Neural cell (in vitro differentiated cells): ENCODE data around the gene EXOC4. TPM values are rescaled to one million over a fixed set of nuclear protein-coding genes. Genes with fewer than 3 reads are reported as not detected.

Source experiments
- H2AFZ ChIP-seq: fragments of 200-600, 300-800 bp; sonication (generic), shearing (Covaris generic); 2 replicates; pipeline ENCODE4 v1.6.0; 2014; ENCODE audit warnings: low read depth, mild to moderate bottlenecking, antibody characterized with exemption, low read length, moderate library complexity
- H3F3A ChIP-seq: fragments of 200-600 bp; shearing (Covaris generic); 2 replicates; pipeline ENCODE4 v1.6.1; 2016; ENCODE audit warnings: mild to moderate bottlenecking, moderate library complexity, mixed read lengths, antibody characterized with exemption, low read length; ENCODE audit not compliant: insufficient read depth, poor library complexity, severe bottlenecking
- H3K27ac ChIP-seq: fragments of 200-600, 300-800 bp; sonication (generic), shearing (Covaris generic); 2 replicates; pipeline ENCODE4 v1.5.1; 2014; ENCODE audit warnings: mild to moderate bottlenecking, low read length, moderate library complexity
- H3K27me3 ChIP-seq: fragments of 300-800, 200-600 bp; sonication (generic), shearing (Covaris generic); 2 replicates; pipeline ENCODE4 v1.6.0; 2014; ENCODE audit warnings: mild to moderate bottlenecking, low read depth, low read length, moderate library complexity; ENCODE audit not compliant: insufficient read depth
- H3K36me3 ChIP-seq: fragments of 300-800, 200-600 bp; sonication (generic), shearing (Covaris generic); 2 replicates; pipeline ENCODE4 v1.5.1; 2014; ENCODE audit warnings: mild to moderate bottlenecking, antibody characterized with exemption, low read length, moderate library complexity; ENCODE audit not compliant: insufficient read depth
- H3K4me2 ChIP-seq: fragments of 300-800, 200-600 bp; sonication (generic), shearing (Covaris generic); 2 replicates; pipeline ENCODE4 v1.6.0; 2014; ENCODE audit warnings: mild to moderate bottlenecking, low read length
- H3K4me3 ChIP-seq: fragments of 300-800, 200-600 bp; sonication (generic), shearing (Covaris generic); 2 replicates; pipeline ENCODE4 v1.5.1; 2014; ENCODE audit warnings: mild to moderate bottlenecking, low read length, moderate library complexity
- H3K79me2 ChIP-seq: fragments of 200-600 bp; shearing (Covaris generic); replicated peaks from 2 replicates; pipeline ENCODE4 v1.6.0; 2014; ENCODE audit warnings: mild to moderate bottlenecking, low read length, moderate library complexity; ENCODE audit not compliant: insufficient read depth
- H3K9ac ChIP-seq: fragments of 300-800, 200-600 bp; sonication (generic), shearing (Covaris generic); 2 replicates; pipeline ENCODE4 v1.6.1; 2016; ENCODE audit warnings: mild to moderate bottlenecking, low read length, mixed read lengths
- H3K9me2 ChIP-seq: fragments of 200-600 bp; shearing (Covaris generic); 2 replicates; pipeline ENCODE4 v1.6.1; 2016; ENCODE audit warnings: mild to moderate bottlenecking, low read length, mixed read lengths; ENCODE audit not compliant: insufficient read depth
- H3K9me3 ChIP-seq: fragments of 200-600, 300-800 bp; sonication (generic), shearing (Covaris generic); 2 replicates; pipeline ENCODE4 v1.6.1; 2016; ENCODE audit warnings: mild to moderate bottlenecking, mixed run types, low read length, moderate library complexity, mixed read lengths
- H4K20me1 ChIP-seq: fragments of 200-600 bp; shearing (Covaris generic); 2 replicates; pipeline ENCODE4 v1.6.1; 2016; ENCODE audit warnings: mild to moderate bottlenecking, mixed run types; ENCODE audit not compliant: insufficient read depth
- EP300 ChIP-seq: fragments of 450-650 bp; conservative IDR thresholded peaks from 2 replicates; pipeline ENCODE4 v1.6.1; 2014; ENCODE audit warnings: antibody characterized with exemption, mild to moderate bottlenecking, moderate library complexity; ENCODE audit not compliant: poor library complexity, severe bottlenecking
- EZH2 ChIP-seq: fragments of 200-600, 300-800 bp; shearing (Covaris generic), sonication (generic); IDR thresholded peaks from 2 replicates; pipeline ENCODE4 v1.6.1; 2014; ENCODE audit warnings: antibody characterized with exemption, low read length, borderline replicate concordance, mild to moderate bottlenecking; ENCODE audit not compliant: insufficient read depth, poor library complexity, severe bottlenecking
- MXI1 ChIP-seq: fragments of 450-650 bp; conservative IDR thresholded peaks from 2 replicates; pipeline ENCODE4 v1.6.1; 2014; ENCODE audit warnings: antibody characterized with exemption, mild to moderate bottlenecking; ENCODE audit not compliant: poor library complexity, severe bottlenecking
- POLR2AphosphoS5 ChIP-seq: IDR thresholded peaks from 2 replicates; pipeline ENCODE4 v1.6.1; 2012
- RAD21 ChIP-seq: fragments of 450-650 bp; conservative IDR thresholded peaks from 2 replicates; pipeline ENCODE4 v1.6.1; 2014; ENCODE audit warnings: antibody characterized with exemption, mild to moderate bottlenecking, moderate library complexity
- SMC3 ChIP-seq: fragments of 450-650 bp; conservative IDR thresholded peaks from 2 replicates; pipeline ENCODE4 v1.6.1; 2014; ENCODE audit warnings: antibody characterized with exemption, mild to moderate bottlenecking, moderate library complexity; ENCODE audit not compliant: poor library complexity
- TAF1 ChIP-seq: IDR thresholded peaks from 2 replicates; pipeline ENCODE4 v1.6.1; 2012; ENCODE audit warnings: low read depth
- polyA plus RNA-seq: library from polyadenylated mRNA; depleted of rRNA; stranded (reverse); fragments of >200 nt; gene quantifications from 2 replicates; pipeline ENCODE4 v1.2.3, GENCODE V29; 2014
- TF ChIP-seq, protein P1 (sequence below): IDR thresholded peaks from 2 replicates; pipeline ENCODE4 v1.6.1; 2012; ENCODE audit warnings: borderline replicate concordance
- TF ChIP-seq, protein P2 (sequence below): fragments of 450-650 bp; IDR thresholded peaks from 2 replicates; pipeline ENCODE4 v1.5.1; 2014; ENCODE audit warnings: antibody characterized with exemption, mild to moderate bottlenecking, moderate library complexity; ENCODE audit not compliant: poor library complexity, severe bottlenecking

EXOC4 gene
- polyA plus RNA-seq, 1 donor from 2014 or later = 36.5 TPM

DNA sequence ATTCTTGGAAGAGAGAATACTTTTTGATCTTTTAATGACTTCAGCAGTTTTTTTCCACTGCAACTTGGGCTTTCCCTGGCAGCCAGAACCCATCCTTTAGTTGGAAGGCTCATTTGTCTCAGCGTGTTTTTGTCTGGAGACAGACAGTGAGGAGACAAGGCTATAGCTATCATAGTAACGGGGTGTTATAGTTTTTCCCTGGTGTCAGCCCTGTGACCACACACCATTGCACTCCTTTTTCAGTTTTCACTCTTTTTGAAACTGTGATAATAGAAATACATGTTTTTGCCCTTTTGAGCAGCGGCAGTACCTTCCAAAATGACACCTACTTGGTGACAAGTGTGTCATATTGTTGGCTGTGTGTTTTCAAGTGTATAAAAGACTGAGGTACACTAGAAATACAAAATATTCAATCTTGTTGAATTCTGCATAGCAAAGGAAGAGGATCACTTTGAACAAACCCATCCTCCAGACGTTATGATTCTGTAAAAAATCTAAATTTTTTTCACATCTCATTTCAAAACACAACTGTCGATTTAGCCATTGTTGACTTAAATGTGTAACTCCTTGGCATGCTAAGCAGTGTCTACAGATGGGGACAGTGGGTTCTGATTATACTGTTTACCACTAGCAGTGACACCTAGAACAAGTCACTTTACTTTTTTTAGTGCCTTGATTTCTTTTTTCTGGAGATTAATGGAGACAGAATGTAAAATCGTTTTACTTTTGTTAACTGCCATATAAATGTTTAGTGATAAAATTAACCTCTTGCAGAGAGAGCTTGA is 130.1 kb downstream of the EXOC4 start:
- no peaks in the 10 kb centered on the region for H3K79me2 ChIP-seq
- no peak overlapping the region for H2AFZ ChIP-seq
- no peaks in the 10 kb centered on the region for H3K9me3 ChIP-seq
- H3K9me2 ChIP-seq = no peaks in the 10 kb centered on the region
- H3K36me3 ChIP-seq = no peaks in the 10 kb centered on the region
- H3K9ac ChIP-seq = no peak overlapping the region
- H3F3A ChIP-seq = no peaks in the 10 kb centered on the region
- no peak overlapping the region for H3K27ac ChIP-seq
- H3K27me3 ChIP-seq = no peaks in the 10 kb centered on the region
- H3K4me3 ChIP-seq = no peak overlapping the region
- no peak for TF ChIP-seq TAF1
- TF ChIP-seq EP300 = no peak
- TF ChIP-seq MXI1 = no peak
- TF ChIP-seq, protein P1, sequence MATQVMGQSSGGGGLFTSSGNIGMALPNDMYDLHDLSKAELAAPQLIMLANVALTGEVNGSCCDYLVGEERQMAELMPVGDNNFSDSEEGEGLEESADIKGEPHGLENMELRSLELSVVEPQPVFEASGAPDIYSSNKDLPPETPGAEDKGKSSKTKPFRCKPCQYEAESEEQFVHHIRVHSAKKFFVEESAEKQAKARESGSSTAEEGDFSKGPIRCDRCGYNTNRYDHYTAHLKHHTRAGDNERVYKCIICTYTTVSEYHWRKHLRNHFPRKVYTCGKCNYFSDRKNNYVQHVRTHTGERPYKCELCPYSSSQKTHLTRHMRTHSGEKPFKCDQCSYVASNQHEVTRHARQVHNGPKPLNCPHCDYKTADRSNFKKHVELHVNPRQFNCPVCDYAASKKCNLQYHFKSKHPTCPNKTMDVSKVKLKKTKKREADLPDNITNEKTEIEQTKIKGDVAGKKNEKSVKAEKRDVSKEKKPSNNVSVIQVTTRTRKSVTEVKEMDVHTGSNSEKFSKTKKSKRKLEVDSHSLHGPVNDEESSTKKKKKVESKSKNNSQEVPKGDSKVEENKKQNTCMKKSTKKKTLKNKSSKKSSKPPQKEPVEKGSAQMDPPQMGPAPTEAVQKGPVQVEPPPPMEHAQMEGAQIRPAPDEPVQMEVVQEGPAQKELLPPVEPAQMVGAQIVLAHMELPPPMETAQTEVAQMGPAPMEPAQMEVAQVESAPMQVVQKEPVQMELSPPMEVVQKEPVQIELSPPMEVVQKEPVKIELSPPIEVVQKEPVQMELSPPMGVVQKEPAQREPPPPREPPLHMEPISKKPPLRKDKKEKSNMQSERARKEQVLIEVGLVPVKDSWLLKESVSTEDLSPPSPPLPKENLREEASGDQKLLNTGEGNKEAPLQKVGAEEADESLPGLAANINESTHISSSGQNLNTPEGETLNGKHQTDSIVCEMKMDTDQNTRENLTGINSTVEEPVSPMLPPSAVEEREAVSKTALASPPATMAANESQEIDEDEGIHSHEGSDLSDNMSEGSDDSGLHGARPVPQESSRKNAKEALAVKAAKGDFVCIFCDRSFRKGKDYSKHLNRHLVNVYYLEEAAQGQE = no peak
- TF ChIP-seq SMC3 = no peak
- TF ChIP-seq, protein P2, sequence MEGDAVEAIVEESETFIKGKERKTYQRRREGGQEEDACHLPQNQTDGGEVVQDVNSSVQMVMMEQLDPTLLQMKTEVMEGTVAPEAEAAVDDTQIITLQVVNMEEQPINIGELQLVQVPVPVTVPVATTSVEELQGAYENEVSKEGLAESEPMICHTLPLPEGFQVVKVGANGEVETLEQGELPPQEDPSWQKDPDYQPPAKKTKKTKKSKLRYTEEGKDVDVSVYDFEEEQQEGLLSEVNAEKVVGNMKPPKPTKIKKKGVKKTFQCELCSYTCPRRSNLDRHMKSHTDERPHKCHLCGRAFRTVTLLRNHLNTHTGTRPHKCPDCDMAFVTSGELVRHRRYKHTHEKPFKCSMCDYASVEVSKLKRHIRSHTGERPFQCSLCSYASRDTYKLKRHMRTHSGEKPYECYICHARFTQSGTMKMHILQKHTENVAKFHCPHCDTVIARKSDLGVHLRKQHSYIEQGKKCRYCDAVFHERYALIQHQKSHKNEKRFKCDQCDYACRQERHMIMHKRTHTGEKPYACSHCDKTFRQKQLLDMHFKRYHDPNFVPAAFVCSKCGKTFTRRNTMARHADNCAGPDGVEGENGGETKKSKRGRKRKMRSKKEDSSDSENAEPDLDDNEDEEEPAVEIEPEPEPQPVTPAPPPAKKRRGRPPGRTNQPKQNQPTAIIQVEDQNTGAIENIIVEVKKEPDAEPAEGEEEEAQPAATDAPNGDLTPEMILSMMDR = no peak
- no peak for TF ChIP-seq POLR2AphosphoS5
- TF ChIP-seq EZH2 = no peak
- TF ChIP-seq RAD21 = no peak
- no peak overlapping the region for H3K4me2 ChIP-seq
- H4K20me1 ChIP-seq = no peaks in the 10 kb centered on the region

DNA sequence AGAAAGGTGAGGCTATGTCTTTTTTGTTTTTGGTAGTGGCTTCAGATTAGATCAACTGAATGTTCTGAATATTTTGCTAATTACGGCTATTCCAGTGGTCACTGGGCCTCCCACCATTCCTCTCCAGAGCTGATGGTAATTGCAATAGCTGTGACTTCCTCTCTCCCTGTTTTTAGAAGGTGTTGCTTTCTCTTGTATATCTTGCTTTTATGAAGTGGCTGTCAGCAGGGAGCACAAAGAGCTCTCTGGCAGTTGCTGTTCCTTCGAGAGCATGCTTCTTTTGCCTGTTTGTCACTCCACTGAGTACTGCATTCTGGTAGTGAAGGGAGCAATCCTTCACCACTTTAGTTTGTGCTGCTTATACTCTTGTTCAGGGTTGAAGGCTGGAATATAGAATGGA is 133.3 kb downstream of the EXOC4 start:
- no peaks in the 10 kb centered on the region for H3K9me3 ChIP-seq
- no peaks in the 10 kb centered on the region for H3F3A ChIP-seq
- H3K27me3 ChIP-seq = no peaks in the 10 kb centered on the region
- no peaks in the 10 kb centered on the region for H3K9me2 ChIP-seq
- H2AFZ ChIP-seq = no peak overlapping the region
- no peak overlapping the region for H3K4me2 ChIP-seq
- TF ChIP-seq EZH2 (no peak), RAD21 (peak; percentile 44), SMC3 (no peak), POLR2AphosphoS5 (peak; percentile 58), MXI1 (no peak), EP300 (peak; percentile 55), TAF1 (no peak)
- TF ChIP-seq, protein P1 = no peak
- TF ChIP-seq, protein P2 = no peak
- H3K79me2 ChIP-seq = no peaks in the 10 kb centered on the region
- peak overlapping the region; percentile 48 for H3K27ac ChIP-seq
- peak overlapping the region; percentile 29 for H3K4me3 ChIP-seq
- no peaks in the 10 kb centered on the region for H3K36me3 ChIP-seq
- peak overlapping the region; percentile 22 for H3K9ac ChIP-seq
- no peaks in the 10 kb centered on the region for H4K20me1 ChIP-seq
